ENCODE measurements around the gene H2BK1.

The H2BK1 gene

DNA sequence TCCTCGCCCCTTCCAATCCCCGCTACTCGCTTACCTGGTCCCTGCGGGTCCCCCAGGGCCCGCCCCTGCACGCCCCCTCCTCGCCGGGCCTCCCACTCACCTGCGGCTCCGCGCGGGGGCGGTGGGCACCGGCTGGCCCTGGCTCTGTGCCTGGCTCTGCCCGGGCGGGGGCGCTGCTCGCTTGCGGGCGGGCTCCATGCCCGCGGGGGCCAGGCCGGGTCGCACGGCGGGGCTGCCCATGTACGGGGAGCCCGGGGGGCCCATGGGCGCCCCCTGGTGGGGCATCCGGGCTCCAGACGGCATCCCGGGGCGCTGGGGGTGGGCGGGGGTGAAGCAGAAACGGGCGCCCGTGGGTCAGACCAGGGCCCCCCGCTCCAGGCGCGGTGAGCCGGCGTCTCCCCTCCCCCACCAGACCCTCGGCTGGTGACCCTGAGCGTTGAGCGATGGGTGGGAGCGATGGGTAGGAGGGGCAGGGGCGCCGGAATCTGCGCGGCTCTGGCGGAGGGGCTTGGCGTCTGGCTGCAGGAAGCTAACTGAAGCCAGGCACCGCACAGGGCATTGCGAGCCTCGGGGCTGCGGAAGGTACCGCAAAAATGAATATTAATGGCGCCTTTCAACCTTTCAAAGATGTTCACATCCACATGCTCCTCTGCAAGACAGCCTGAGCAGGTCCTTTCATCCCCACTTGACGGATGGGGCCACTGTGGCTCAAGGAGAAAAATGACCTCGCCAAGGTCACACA, 35.2 kb upstream of the H2BK1 start:
- DNase-seq (ENCODE audit: low spot score), result peak; percentile 41

- DNase-seq (ENCODE audit: low spot score), result no peak
Measured at GRCh38 chr7:151244841-151245346, 34.6 kb upstream of the H2BK1 start.

GRCh38 chr7:151244196-151244840, 34.0 kb upstream of the H2BK1 start:
- DNase-seq (ENCODE audit: low spot score), result peak; percentile 70

- DNase-seq (ENCODE audit: low spot score), result peak; percentile 57
Measured at GRCh38 chr7:151243408-151244195, 33.3 kb upstream of the H2BK1 start.

DNA sequence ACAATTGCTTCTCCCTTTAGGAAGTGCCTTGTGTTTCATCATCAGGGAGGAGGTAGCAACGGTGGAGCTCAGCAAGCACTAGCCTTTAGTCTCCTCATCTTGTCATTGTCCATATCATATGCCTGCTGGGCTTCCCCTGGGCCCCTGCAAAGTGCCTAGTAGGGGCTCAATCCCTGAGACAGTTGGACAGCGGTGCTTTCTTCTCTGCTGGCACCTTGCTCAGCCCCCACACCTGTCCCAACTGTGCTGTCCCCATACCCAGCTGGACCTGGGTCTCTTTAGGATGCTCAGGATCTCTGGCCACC, 32.7 kb upstream of the H2BK1 start:
- no peak for DNase-seq (ENCODE audit: low spot score)

DNA sequence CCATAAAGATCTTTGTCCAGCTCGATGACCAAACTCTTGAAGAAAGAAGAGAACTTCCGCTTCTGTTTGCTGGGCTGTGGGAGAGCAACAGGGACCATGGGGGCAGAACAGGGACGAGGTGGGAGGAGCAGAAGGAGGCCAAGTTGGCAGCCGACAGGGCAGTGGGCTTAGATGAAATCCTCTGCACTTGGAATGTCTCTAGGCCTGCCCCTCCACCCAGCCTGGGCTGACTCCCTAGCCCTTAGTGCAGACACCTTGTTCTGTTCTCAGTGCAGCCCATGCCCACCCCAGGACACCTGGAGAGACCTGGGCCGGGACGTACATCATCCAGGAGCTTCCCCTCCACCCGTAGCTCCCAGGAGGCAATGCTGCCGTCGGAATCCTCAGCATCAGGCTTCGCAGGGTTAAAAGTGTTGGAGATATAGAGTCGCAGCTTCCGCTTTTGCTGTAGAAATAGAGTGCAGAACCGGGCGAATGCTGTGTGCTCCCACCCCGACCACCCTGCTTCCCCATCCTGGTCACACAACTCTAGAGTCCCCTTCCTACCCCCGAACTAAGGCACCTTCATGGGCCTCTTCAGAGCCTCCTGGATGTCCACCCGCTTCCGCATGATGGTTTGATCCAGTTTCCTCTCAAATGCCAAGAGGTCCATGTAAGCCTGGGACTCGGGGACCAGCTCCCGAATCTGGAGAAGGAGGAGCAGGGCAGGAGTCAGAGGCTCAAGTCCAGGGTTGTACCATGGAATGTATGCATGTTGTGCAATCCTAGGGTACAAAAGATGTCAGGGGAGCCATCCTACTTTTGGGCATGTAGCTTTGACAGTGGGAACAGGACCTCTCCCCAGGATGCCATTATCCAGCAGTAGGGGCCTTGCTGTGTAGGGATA, 32.1 kb upstream of the H2BK1 start:
- no peak for DNase-seq (ENCODE audit: low spot score)

- DNase-seq (ENCODE audit: low spot score), result no peak
Measured at GRCh38 chr7:151241755-151242096, 31.4 kb upstream of the H2BK1 start.

GRCh38 chr7:151240942-151241754, 30.9 kb upstream of the H2BK1 start:
- DNase-seq (ENCODE audit: low spot score), result no peak

DNA sequence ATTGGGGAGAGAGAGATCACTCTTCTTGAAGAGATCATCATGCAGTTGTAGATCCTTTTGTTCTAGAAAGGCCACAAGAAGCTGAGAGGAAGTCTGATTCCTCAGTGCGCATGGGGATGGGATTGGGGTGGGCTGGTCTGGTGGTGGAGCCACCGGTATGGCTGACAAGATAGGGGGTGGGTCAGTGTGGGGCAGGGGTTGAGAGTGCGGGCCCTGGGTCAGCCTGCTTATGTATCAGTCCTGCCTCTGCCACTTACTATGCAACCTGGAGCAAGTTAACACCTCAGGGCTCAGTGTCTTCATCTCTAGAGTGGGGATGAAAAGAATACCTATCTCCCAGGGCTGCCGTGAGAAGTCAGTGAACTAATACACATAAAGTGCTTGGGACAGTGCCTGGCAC, 30.2 kb upstream of the H2BK1 start:
- no peak for DNase-seq (ENCODE audit: low spot score)

GRCh38 chr7:151239837-151240459, 29.7 kb upstream of the H2BK1 start:
- DNase-seq (ENCODE audit: low spot score), result no peak

- DNase-seq (ENCODE audit: low spot score), result no peak
Measured at GRCh38 chr7:151238924-151239836, 28.9 kb upstream of the H2BK1 start.

DNA sequence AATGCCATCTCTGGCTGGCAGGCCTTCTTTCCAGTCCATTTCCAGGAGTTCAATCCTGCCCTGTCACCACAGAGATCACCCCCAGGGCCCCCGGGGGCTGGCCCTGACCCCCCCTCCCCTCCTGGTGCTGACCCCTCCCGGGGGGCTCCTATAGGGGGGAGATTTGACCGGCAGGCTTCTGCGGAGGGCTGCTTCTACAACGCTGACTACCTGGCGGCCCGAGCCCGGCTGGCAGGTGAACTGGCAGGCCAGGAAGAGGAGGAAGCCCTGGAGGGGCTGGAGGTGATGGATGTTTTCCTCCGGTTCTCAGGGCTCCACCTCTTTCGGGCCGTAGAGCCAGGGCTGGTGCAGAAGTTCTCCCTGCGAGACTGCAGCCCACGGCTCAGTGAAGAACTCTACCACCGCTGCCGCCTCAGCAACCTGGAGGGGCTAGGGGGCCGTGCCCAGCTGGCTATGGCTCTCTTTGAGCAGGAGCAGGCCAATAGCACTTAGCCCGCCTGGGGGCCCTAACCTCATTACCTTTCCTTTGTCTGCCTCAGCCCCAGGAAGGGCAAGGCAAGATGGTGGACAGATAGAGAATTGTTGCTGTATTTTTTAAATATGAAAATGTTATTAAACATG, 28.0 kb upstream of the H2BK1 start:
- DNase-seq (ENCODE audit: low spot score), result no peak

DNA sequence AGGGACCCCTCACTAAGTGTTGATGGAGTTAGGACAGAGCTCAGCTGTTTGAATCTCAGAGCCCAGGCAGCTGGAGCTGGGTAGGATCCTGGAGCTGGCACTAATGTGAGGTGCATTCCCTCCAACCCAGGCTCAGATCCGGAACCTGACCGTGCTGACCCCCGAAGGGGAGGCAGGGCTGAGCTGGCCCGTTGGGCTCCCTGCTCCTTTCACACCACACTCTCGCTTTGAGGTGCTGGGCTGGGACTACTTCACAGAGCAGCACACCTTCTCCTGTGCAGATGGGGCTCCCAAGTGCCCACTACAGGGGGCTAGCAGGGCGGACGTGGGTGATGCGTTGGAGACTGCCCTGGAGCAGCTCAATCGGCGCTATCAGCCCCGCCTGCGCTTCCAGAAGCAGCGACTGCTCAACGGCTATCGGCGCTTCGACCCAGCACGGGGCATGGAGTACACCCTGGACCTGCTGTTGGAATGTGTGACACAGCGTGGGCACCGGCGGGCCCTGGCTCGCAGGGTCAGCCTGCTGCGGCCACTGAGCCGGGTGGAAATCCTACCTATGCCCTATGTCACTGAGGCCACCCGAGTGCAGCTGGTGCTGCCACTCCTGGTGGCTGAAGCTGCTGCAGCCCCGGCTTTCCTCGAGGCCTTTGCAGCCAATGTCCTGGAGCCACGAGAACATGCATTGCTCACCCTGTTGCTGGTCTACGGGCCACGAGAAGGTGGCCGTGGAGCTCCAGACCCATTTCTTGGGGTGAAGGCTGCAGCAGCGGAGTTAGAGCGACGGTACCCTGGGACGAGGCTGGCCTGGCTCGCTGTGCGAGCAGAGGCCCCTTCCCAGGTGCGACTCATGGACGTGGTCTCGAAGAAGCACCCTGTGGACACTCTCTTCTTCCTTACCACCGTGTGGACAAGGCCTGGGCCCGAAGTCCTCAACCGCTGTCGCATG, 27.2 kb upstream of the H2BK1 start:
- no peak for DNase-seq (ENCODE audit: low spot score)

DNA sequence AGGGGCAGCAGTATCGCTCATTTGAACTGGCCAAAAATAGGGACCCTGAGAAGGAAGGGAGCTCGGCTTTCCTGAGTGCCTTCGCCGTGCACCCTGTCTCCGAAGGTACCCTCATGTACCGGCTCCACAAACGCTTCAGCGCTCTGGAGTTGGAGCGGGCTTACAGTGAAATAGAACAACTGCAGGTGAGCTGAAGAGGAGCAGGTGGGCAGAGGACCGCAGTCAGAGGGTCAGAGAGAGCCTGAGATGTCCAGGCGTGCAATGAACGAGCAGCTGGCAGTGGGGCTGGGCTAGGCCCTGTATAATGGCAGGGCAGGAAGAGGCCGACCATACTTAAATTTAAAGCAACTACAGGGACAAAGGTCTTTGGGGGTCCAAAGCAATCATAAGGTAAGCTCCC, 26.1 kb upstream of the H2BK1 start:
- DNase-seq (ENCODE audit: low spot score), result no peak

DNA sequence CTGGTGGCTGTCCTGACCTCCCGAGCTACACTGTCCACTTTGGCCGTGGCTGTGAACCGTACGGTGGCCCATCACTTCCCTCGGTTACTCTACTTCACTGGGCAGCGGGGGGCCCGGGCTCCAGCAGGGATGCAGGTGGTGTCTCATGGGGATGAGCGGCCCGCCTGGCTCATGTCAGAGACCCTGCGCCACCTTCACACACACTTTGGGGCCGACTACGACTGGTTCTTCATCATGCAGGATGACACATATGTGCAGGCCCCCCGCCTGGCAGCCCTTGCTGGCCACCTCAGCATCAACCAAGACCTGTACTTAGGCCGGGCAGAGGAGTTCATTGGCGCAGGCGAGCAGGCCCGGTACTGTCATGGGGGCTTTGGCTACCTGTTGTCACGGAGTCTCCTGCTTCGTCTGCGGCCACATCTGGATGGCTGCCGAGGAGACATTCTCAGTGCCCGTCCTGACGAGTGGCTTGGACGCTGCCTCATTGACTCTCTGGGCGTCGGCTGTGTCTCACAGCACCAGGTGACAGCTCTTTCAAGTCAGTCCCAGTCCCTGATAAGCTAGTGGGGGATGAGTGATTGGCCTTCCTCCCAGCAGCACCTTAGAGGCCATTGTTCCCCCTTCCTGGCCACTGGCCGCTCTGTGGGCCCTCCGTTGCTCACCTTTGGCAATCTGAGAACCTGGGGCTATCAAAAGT, 25.0 kb upstream of the H2BK1 start:
- DNase-seq (ENCODE audit: low spot score), result no peak

- DNase-seq (ENCODE audit: low spot score), result no peak
Measured at GRCh38 chr7:151233804-151234203, 23.5 kb upstream of the H2BK1 start.

- DNase-seq (ENCODE audit: low spot score), result peak; percentile 87
Measured at GRCh38 chr7:151232917-151233701, 22.8 kb upstream of the H2BK1 start.
